Bronchial epithelial cell (primary cell): Measurements from ENCODE around the gene NSG2. TPM values are rescaled to one million over a fixed set of nuclear protein-coding genes. Genes with fewer than 3 reads are reported as not detected.
"Not testable (repeated sequence)": the region's sequence is repeated elsewhere in the genome, so short reads cannot be mapped to it uniquely, and the experiment has no call there.

Experiments
- DNase-seq: peaks from one replicate; pipeline ENCODE4 v3.0.0-alpha.2; 2010; ENCODE audit warnings: low read depth
- FAIRE-seq: peaks from 2 replicates; lab custom pipeline; 2011; peaks lifted over from hg19 to GRCh38; lab: Jason Lieb, UNC
- H3K27me3 ChIP-seq: 2 replicates; pipeline ENCODE4 v1.5.1; 2011; ENCODE audit warnings: low read length; ENCODE audit not compliant: control insufficient read depth, insufficient read depth
- H3K36me3 ChIP-seq: 2 replicates; pipeline ENCODE4 v1.5.1; 2011; ENCODE audit warnings: low read length; ENCODE audit not compliant: control insufficient read depth, insufficient read depth
- H3K4me3 ChIP-seq: 2 replicates; pipeline ENCODE4 v1.5.1; 2011; ENCODE audit warnings: mild to moderate bottlenecking, low read depth, low read length, control low read depth
- total RNA-seq: library from RNA; depleted of rRNA; stranded (reverse); fragments of >200 nt; gene quantifications from 2 replicates; pipeline ENCODE4 v1.2.1, GENCODE V29; 2014
- TF ChIP-seq, protein P1 (sequence below): IDR thresholded peaks from 2 replicates; pipeline ENCODE4 v1.5.1; 2011; ENCODE audit warnings: mild to moderate bottlenecking, moderate library complexity, low read length, control low read depth, inconsistent platforms; ENCODE audit not compliant: insufficient read depth, severe bottlenecking

The NSG2 gene
- total RNA-seq, 1 donor from 2014 or later: not detected

DNA sequence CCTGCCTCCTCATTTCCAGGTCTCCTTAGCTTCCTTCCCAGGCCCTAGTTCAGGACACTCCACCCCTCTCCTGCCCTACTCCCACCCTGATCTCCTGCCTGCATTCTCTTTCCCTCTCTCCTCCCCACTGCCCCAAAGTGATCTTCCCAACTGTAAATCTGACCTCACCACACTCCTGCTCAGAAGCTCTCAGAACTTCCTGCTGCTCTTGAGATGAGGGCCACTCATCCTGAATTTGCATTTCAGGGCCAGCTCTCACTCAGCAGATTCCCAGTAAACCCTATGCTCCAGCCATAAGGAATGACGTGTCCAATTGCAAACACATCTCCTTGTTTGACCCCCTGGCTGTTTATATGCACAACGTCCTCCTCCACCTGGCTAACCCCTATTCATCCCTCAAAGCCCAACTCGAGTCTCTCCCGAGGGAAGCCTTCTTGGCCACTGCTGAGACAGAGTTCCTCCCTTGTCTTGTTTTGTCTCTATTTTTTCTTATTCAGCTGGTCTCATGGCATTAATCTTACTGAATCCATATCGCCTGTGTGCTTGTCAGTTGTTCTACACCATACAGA, 95.0 kb downstream of the NSG2 start:
- Histone ChIP-seq H3K4me3 (no peak overlapping the region), H3K36me3 (no peaks in the 10 kb centered on the region), H3K27me3 (no peaks in the 10 kb centered on the region)
- FAIRE-seq: no peak
- TF ChIP-seq, protein P1, sequence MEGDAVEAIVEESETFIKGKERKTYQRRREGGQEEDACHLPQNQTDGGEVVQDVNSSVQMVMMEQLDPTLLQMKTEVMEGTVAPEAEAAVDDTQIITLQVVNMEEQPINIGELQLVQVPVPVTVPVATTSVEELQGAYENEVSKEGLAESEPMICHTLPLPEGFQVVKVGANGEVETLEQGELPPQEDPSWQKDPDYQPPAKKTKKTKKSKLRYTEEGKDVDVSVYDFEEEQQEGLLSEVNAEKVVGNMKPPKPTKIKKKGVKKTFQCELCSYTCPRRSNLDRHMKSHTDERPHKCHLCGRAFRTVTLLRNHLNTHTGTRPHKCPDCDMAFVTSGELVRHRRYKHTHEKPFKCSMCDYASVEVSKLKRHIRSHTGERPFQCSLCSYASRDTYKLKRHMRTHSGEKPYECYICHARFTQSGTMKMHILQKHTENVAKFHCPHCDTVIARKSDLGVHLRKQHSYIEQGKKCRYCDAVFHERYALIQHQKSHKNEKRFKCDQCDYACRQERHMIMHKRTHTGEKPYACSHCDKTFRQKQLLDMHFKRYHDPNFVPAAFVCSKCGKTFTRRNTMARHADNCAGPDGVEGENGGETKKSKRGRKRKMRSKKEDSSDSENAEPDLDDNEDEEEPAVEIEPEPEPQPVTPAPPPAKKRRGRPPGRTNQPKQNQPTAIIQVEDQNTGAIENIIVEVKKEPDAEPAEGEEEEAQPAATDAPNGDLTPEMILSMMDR: no peak
- no peak for DNase-seq

DNA sequence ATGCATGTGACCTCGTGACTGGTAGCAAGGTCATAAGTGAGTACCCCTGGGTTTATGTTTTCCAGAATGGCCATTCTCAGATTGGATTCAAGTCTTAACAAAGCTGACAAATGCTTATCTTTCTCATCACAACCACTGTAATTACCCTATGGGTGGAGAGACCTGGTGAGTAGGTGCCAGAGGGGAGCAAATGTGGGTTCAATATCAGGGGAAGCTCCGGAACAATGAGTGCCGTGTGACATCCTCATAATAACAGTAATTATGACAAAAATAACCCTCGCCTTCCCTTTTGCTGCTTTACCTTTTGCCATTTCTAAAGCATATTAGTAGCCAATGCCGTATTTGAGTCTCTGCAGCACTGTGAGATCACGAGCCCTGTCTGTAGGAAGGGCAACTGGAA, 95.9 kb downstream of the NSG2 start:
- no peak for FAIRE-seq
- no peaks in the 10 kb centered on the region for H3K27me3 ChIP-seq
- TF ChIP-seq, protein P1: no peak

DNA sequence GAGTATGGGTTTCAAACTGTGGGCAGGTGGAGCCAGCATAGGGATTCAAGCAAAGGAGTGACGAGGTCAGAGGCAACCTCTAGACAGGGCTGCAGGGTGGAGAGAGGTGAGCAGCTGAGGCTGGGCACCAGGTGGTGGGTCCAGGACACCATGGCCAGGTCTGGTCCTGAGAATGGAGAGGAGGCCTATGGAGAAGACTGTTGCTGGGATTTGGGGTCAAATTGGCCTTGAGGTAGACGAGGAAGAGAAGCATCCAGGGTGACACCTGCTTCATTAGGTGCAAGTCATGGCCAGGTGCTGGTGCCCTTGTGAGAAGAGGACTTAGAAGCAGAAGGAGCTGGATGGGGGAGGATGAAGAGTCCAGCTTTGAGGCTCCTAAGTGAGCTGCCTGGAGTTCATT, 99.6 kb downstream of the NSG2 start:
- no peaks in the 10 kb centered on the region for H3K27me3 ChIP-seq
- H3K4me3 ChIP-seq: no peak overlapping the region
- TF ChIP-seq, protein P1: no peak
- H3K36me3 ChIP-seq: no peaks in the 10 kb centered on the region
- DNase-seq: no peak
- FAIRE-seq: no peak

More for the DNA sequence above, 95.9 kb downstream of the NSG2 start:
- Histone ChIP-seq H3K36me3 (no peaks in the 10 kb centered on the region), H3K4me3 (no peak overlapping the region)
- no peak for DNase-seq

DNA sequence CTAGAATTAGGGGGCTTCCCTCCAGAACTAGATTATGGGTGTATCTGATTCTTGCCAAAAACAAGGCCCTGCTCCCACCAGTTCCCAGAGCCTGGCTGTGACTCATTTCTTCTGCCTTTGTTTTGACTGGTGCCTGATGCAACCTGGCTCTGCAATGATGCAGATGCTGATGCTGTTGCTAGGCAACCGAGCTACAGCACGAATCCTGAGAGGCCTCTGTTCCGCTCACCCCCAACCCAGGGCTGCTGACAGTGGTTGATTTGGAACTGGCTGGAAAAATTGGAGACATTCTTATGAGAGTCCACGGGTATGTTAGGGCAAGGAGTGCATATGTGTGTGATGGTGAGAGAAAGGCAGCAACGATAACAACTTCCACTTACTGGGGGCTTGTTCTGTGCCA, 100.3 kb downstream of the NSG2 start:
- TF ChIP-seq, protein P1: no peak
- no peak for FAIRE-seq
- DNase-seq: no peak
- H3K36me3 ChIP-seq: no peaks in the 10 kb centered on the region
- H3K27me3 ChIP-seq: no peaks in the 10 kb centered on the region
- no peak overlapping the region for H3K4me3 ChIP-seq

DNA sequence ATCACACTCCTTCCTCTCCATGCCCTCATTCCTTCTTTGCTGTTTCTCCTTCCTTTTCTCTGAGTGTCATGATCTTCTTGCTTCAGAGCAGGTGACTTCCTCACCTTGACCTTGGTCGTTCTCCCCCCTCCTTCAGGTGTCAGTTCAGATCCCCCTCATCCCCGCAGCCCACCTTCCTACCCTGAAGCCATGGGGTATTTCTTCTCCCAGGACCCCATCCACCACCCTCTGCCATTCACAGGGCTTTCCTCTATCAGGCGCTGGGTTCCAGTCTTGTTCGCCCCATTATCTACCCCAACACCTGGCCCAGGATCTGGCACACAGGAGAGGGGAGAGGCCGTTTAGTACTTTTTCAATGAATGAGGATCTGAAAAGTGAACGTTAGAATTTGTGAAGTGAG, 101.0 kb downstream of the NSG2 start:
- no peaks in the 10 kb centered on the region for H3K36me3 ChIP-seq
- no peaks in the 10 kb centered on the region for H3K27me3 ChIP-seq
- DNase-seq: no peak
- TF ChIP-seq, protein P1: no peak
- H3K4me3 ChIP-seq: no peak overlapping the region
- FAIRE-seq: no peak

DNA sequence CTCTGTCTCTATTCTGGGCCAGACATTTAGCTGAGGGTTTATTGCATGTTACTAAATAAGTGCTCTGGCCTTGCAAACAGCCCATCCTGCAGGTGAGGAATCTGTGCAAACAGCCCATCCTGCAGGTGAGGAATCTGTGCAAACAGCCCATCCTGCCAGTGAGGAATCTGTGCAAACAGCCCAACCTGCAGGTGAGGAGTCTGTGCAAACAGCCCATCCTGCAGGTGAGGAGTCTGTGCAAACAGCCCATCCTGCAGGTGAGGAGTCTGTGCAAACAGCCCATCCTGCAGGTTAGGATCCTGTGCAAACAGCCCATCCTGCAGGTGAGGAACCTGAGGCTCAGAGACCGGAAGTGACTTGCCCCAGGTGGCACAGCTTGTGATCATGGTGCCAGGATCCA, 101.5 kb downstream of the NSG2 start:
- H3K36me3 ChIP-seq, H3K4me3 ChIP-seq, H3K27me3 ChIP-seq, DNase-seq, FAIRE-seq: not testable (repeated sequence)
